K562 (cell line): ENCODE data around the gene ABHD1. TPM values are rescaled to one million over a fixed set of nuclear protein-coding genes. Genes with fewer than 3 reads are reported as not detected.

Experiments used
- ATAC-seq: fragments of 200-7000 bp; cut with Tn5 transposase; 3 replicates; pipeline ENCODE4 v1.9.1; 2020; ENCODE audit warnings: moderate library complexity
- BruUV-seq: library from RNA; stranded (reverse); fragments of 400-500 nt; replicated peaks from 2 replicates; lab custom pipeline; 2021; lab: Mats Ljungman, UMichigan
- CTCF ChIA-PET: fragments of 300-600 bp; formaldehyde crosslinking; extraction: SDS; loops from one replicate; lab custom pipeline; 2021; ENCODE audit warnings: low intra/inter-chr PET ratio; lab: Yijun Ruan, JAX
- POLR2A ChIA-PET: fragments of 300-600, 350-650 bp; sonication (Branson Sonifier 250); formaldehyde crosslinking; extraction: SDS; loops from one replicate; lab custom pipeline; 2021; ENCODE audit warnings: antibody characterized with exemption, inconsistent platforms; lab: Yijun Ruan, JAX
- DNase-seq, 4 experiments: peaks; one replicate each; pipeline versions ENCODE4 v3.0.0 to v3.0.0-alpha.2; 2011 to 2018; ENCODE audit warnings: low spot score in 3 of 4, mixed read lengths in 3 of 4; ENCODE audit errors: extremely low read depth in 1 of 4
- FAIRE-seq: peaks from 2 replicates; lab custom pipeline; 2011; peaks lifted over from hg19 to GRCh38; lab: Jason Lieb, UNC
- H2AFZ ChIP-seq: 2 replicates; pipeline ENCODE4 v1.6.0; 2011; ENCODE audit warnings: low read depth, low read length, control low read depth, inconsistent platforms
- H3K27ac ChIP-seq: fragments of 200-600 bp; 3 replicates; pipeline ENCODE4 v1.8.0; 2011; ENCODE audit warnings: low read depth, mild to moderate bottlenecking, control low read depth, inconsistent platforms, low read length, moderate library complexity, mixed read lengths; ENCODE audit errors: extremely low read depth
- H3K27me3 ChIP-seq, 2 experiments: fragments of 300-600 bp in 1 of 2; 2 replicates in 1 of 2; 3 replicates in 1 of 2; pipeline versions ENCODE4 v1.6.0 to v1.8.0; 2011; ENCODE audit warnings: inconsistent platforms in 2 of 2, low read length in 2 of 2, mild to moderate bottlenecking in 1 of 2, mixed read lengths in 1 of 2, moderate library complexity in 1 of 2; ENCODE audit not compliant: control insufficient read depth in 2 of 2, insufficient read depth in 2 of 2
- H3K36me3 ChIP-seq: fragments of 300-600 bp; 3 replicates; pipeline ENCODE4 v1.8.0; 2011; ENCODE audit warnings: mild to moderate bottlenecking, low read length, inconsistent platforms; ENCODE audit not compliant: control insufficient read depth, insufficient read depth
- H3K4me1 ChIP-seq, 2 experiments: fragments of 200-600 bp in 1 of 2; replicated peaks in 1 of 2; 2 replicates in 1 of 2; 3 replicates in 1 of 2; pipeline versions ENCODE4 v1.5.1 to v1.8.0; 2011; ENCODE audit warnings: inconsistent platforms in 2 of 2, low read length in 2 of 2, mild to moderate bottlenecking in 1 of 2, mixed read lengths in 1 of 2, moderate library complexity in 1 of 2; ENCODE audit not compliant: control insufficient read depth in 2 of 2, insufficient read depth in 2 of 2
- H3K4me2 ChIP-seq: 2 replicates; pipeline ENCODE4 v1.6.1; 2011; ENCODE audit warnings: low read length, control low read depth, inconsistent platforms, mixed read lengths; ENCODE audit not compliant: insufficient read depth
- H3K4me3 ChIP-seq: fragments of 200-600 bp; sonication (generic), shearing (Covaris generic); 2 replicates; pipeline ENCODE4 v1.5.1; 2016; ENCODE audit warnings: control low read depth, inconsistent platforms
- H3K79me2 ChIP-seq: fragments of 200-600 bp; 3 replicates; pipeline ENCODE4 v1.8.0; 2011; ENCODE audit warnings: low read length, inconsistent platforms; ENCODE audit not compliant: control insufficient read depth, insufficient read depth
- H3K9ac ChIP-seq, 2 experiments: 2 replicates each; pipeline versions ENCODE4 v1.6.0 to v1.6.1; 2011; ENCODE audit warnings: low read depth in 2 of 2, low read length in 2 of 2, control low read depth in 1 of 2, inconsistent platforms in 1 of 2, mild to moderate bottlenecking in 1 of 2, mixed read lengths in 1 of 2; ENCODE audit not compliant: insufficient read depth in 1 of 2
- H3K9me1 ChIP-seq: one replicate; pipeline ENCODE4 v1.6.0; 2011; ENCODE audit warnings: inconsistent platforms, mild to moderate bottlenecking, low read length, moderate library complexity; ENCODE audit not compliant: control insufficient read depth, insufficient read depth
- H3K9me3 ChIP-seq: replicated peaks from 2 replicates; pipeline ENCODE4 v1.5.1; 2011; ENCODE audit warnings: low read depth, low read length, inconsistent platforms; ENCODE audit not compliant: control insufficient read depth, insufficient read depth
- H4K20me1 ChIP-seq: replicated peaks from 2 replicates; pipeline ENCODE4 v1.6.1; 2011; ENCODE audit warnings: low read length, inconsistent platforms, mixed read lengths; ENCODE audit not compliant: control insufficient read depth, insufficient read depth
- NUFIP1 ChIP-seq: fragments of 450-650 bp; IDR thresholded peaks from 2 replicates; pipeline ENCODE4 v1.6.1; 2018; ENCODE audit not compliant: partially characterized antibody
- POLR2AphosphoS2 ChIP-seq: IDR thresholded peaks from 2 replicates; pipeline ENCODE4 v1.6.1; 2012; ENCODE audit warnings: low read length, improper control_type of control experiment
- WGBS: fragments of 100-300 bp; shearing (Covaris generic); methylation state at CpG from one replicate; pipeline ENCODE4 v1.1.6; 2016; ENCODE audit warnings: low coverage, mixed read lengths; ENCODE audit not compliant: insufficient coverage; ENCODE audit errors: missing lambda C conversion rate; 5-methylcytosine and 5-hydroxymethylcytosine counted together
- in situ Hi-C: fragments of 300-500 bp; cut with MboI; formaldehyde crosslinking; loops from 4 replicates; pipeline ENCODE4 v1.15.0; 2018; ENCODE audit warnings: inconsistent platforms, mixed read lengths
- intact Hi-C: fragments of 100-400 bp; cut with micrococcal nuclease; formaldehyde crosslinking; loops from 2 replicates; pipeline ENCODE4 v1.14.2; 2022
- polyA plus RNA-seq, 8 experiments: library from polyadenylated mRNA; depleted of rRNA in 4 of 8; stranded (reverse) in 5 of 8; unstranded in 3 of 8; fragments of >200 nt; fragmentation: Nextera tagmentation in 2 of 8; fragmentation: Illumina TruSeq in 1 of 8; extraction: Ambion mirVana in 2 of 8; extraction: Trizol in 1 of 8; gene quantifications; 2 replicates each; pipeline versions ENCODE4 v1.2.1 to v1.2.3, GENCODE V29; 2011 to 2014; ENCODE audit warnings: inconsistent platforms in 1 of 8, missing spikeins in 1 of 8
- total RNA-seq, 7 experiments: library from RNA; depleted of rRNA in 6 of 7; stranded (reverse); fragments of >200 nt in 6 of 7; fragmentation: Illumina TruSeq in 2 of 7; extraction: Trizol in 2 of 7; gene quantifications; 2 replicates each; pipeline versions ENCODE4 v1.2.1 to v1.2.3, GENCODE V29; 2011 to 2021; ENCODE audit warnings: low replicate concordance in 1 of 7
- TF ChIP-seq, protein P1 (sequence below): IDR thresholded peaks from 3 replicates; pipeline ENCODE4 v1.6.1; 2011; ENCODE audit warnings: borderline replicate concordance, mild to moderate bottlenecking, moderate library complexity; ENCODE audit not compliant: insufficient read length; ENCODE audit errors: extremely low read depth
- TF ChIP-seq, protein P2 (sequence below): fragments of 450-650 bp; IDR thresholded peaks from 2 replicates; pipeline ENCODE4 v1.6.1; 2017; ENCODE audit warnings: antibody characterized with exemption
- TF ChIP-seq, protein P3 (sequence below): sonication (generic); IDR thresholded peaks from 2 replicates; pipeline ENCODE4 v1.6.1; 2016

The ABHD1 gene
- total and polyA plus RNA-seq, 9 of the 15 experiments (the other 6 are each of a cell fraction or from before 2014, with no cell fraction given): 0.10 to 0.16 (median 0.11) TPM; not detected in 5

DNA sequence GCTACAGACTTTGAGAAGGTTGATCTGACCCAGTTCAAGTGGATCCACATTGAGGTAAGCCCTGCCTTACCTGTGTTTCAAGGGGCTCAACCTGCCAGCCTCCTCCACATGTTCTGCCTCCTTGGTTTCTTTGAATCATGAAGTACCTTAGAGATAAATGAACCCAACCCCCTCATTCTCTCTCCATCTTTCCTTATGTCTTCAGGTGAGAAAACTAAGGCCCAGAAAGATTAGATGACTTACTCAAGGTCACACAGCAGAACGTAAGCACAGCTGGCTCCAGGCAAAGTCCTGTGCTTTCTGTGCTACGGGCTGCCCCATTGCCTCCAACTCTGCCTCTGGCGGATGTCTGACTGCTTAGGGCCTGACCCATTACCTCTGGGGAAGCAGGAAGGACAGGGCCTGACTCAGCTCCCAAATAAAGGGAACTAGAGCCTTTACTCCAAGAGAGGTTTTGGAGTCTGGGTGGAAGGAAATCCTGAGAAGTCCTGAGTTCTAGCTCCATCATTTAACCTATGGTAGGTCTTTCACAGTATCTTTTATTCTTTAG is 26.8 kb upstream of the ABHD1 start (continued):
- TF ChIP-seq, protein P1, sequence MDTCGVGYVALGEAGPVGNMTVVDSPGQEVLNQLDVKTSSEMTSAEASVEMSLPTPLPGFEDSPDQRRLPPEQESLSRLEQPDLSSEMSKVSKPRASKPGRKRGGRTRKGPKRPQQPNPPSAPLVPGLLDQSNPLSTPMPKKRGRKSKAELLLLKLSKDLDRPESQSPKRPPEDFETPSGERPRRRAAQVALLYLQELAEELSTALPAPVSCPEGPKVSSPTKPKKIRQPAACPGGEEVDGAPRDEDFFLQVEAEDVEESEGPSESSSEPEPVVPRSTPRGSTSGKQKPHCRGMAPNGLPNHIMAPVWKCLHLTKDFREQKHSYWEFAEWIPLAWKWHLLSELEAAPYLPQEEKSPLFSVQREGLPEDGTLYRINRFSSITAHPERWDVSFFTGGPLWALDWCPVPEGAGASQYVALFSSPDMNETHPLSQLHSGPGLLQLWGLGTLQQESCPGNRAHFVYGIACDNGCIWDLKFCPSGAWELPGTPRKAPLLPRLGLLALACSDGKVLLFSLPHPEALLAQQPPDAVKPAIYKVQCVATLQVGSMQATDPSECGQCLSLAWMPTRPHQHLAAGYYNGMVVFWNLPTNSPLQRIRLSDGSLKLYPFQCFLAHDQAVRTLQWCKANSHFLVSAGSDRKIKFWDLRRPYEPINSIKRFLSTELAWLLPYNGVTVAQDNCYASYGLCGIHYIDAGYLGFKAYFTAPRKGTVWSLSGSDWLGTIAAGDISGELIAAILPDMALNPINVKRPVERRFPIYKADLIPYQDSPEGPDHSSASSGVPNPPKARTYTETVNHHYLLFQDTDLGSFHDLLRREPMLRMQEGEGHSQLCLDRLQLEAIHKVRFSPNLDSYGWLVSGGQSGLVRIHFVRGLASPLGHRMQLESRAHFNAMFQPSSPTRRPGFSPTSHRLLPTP: no peak

DNA sequence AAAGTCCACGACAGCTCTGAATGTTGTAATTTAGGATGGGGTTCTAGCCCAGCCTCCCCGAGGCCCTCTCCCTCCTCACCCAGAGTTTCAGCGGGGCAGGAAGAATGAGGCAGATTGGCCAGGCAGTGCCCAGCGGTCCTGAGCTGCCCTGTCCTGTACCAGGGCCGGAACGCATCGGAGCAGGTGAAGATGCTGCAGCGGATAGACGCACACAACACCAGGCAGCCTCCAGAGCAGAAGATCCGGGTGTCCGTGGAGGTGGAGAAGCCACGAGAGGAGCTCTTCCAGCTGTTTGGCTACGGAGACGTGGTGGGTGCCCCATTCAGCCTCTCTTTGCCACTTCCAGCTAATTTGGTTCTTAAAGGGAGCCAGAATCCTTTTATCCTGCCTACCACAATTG is 26.3 kb upstream of the ABHD1 start:
- no peak for TF ChIP-seq POLR2AphosphoS2
- TF ChIP-seq, protein P2, sequence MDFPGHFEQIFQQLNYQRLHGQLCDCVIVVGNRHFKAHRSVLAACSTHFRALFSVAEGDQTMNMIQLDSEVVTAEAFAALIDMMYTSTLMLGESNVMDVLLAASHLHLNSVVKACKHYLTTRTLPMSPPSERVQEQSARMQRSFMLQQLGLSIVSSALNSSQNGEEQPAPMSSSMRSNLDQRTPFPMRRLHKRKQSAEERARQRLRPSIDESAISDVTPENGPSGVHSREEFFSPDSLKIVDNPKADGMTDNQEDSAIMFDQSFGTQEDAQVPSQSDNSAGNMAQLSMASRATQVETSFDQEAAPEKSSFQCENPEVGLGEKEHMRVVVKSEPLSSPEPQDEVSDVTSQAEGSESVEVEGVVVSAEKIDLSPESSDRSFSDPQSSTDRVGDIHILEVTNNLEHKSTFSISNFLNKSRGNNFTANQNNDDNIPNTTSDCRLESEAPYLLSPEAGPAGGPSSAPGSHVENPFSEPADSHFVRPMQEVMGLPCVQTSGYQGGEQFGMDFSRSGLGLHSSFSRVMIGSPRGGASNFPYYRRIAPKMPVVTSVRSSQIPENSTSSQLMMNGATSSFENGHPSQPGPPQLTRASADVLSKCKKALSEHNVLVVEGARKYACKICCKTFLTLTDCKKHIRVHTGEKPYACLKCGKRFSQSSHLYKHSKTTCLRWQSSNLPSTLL: no peak
- TF ChIP-seq, protein P3, sequence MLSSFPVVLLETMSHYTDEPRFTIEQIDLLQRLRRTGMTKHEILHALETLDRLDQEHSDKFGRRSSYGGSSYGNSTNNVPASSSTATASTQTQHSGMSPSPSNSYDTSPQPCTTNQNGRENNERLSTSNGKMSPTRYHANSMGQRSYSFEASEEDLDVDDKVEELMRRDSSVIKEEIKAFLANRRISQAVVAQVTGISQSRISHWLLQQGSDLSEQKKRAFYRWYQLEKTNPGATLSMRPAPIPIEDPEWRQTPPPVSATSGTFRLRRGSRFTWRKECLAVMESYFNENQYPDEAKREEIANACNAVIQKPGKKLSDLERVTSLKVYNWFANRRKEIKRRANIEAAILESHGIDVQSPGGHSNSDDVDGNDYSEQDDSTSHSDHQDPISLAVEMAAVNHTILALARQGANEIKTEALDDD: no peak
- no peak for TF ChIP-seq NUFIP1
- WGBS: 78% methylated on average over 14 of the region's 14 CpGs
- no peak overlapping the region for H3K27ac ChIP-seq
- BruUV-seq: no TSS peak
- no peaks in the 10 kb centered on the region; the same call in 2 of the 3 replicates for H3K36me3 ChIP-seq
- ChIA-PET CTCF (interaction anchor here (2.8 to 3.1 kb wide), 2 partner anchors 94 to 206 kb away, joined by 19 to 27 read pairs; no protein-coding TSS in a partner anchor), POLR2A (interaction anchor here (0.6 to 1.6 kb wide), 3 partner anchors 8 to 42 kb away, joined by 4 to 5 read pairs (median 5); partner anchors contain the start of genes KHK and PRR30)
- FAIRE-seq (no peak), DNase-seq (no peak), ATAC-seq (no peak)
- H2AFZ ChIP-seq: no peak overlapping the region
- no peaks in the 10 kb centered on the region for H3K9me3 ChIP-seq
- H3K4me1 ChIP-seq: peaks cover 29 to 48% of the 10 kb centered on the region in 2 experiments
- H3K9ac ChIP-seq: no peak overlapping the region
- in situ Hi-C loops (loop anchor here (5.0 kb wide), 2 partner anchors 95 to 185 kb away; partner anchors contain the start of gene TRIM54), intact Hi-C loops (loop anchor here (5.0 kb wide), 2 partner anchors 115 to 205 kb away; partner anchors contain the start of genes ATRAID and SLC5A6)
- no peaks in the 10 kb centered on the region for H3K9me1 ChIP-seq
- no peaks in the 10 kb centered on the region for H4K20me1 ChIP-seq
- H3K4me3 ChIP-seq: no peak overlapping the region
- H3K4me2 ChIP-seq: no peak overlapping the region
- peaks cover 3% of the 10 kb centered on the region; the same call in 2 of the 3 replicates for H3K79me2 ChIP-seq
- no peaks in the 10 kb centered on the region for H3K27me3 ChIP-seq
